Hepatocyte (in vitro differentiated cells): Measurements from ENCODE around the gene IL22. TPM values are rescaled to one million over a fixed set of nuclear protein-coding genes. Genes with fewer than 3 reads are reported as not detected.

Experiments
- DNase-seq: peaks from one replicate; pipeline ENCODE4 v3.0.0-alpha.2; 2016; ENCODE audit warnings: low spot score
- H2AFZ ChIP-seq: fragments of 200-600 bp; sonication (generic); 2 replicates; pipeline ENCODE4 v1.6.0; 2016; ENCODE audit warnings: antibody characterized with exemption, mild to moderate bottlenecking
- H3K27ac ChIP-seq: fragments of 200-600 bp; sonication (generic); 2 replicates; pipeline ENCODE4 v1.5.1; 2016; ENCODE audit warnings: mild to moderate bottlenecking
- H3K27me3 ChIP-seq: fragments of 200-600 bp; sonication (generic); 2 replicates; pipeline ENCODE4 v1.6.1; 2016
- H3K36me3 ChIP-seq: fragments of 200-600 bp; sonication (generic); replicated peaks from 2 replicates; pipeline ENCODE4 v1.5.1; 2016; ENCODE audit warnings: low read depth; ENCODE audit not compliant: insufficient read depth
- H3K4me1 ChIP-seq: fragments of 200-600 bp; sonication (generic); 2 replicates; pipeline ENCODE4 v1.5.1; 2016; ENCODE audit warnings: mild to moderate bottlenecking, moderate library complexity; ENCODE audit not compliant: insufficient read depth
- H3K4me2 ChIP-seq: fragments of 200-600 bp; sonication (generic); 2 replicates; pipeline ENCODE4 v1.6.0; 2016
- H3K4me3 ChIP-seq: fragments of 200-600 bp; sonication (generic); 2 replicates; pipeline ENCODE4 v1.5.1; 2016; ENCODE audit warnings: mild to moderate bottlenecking
- H3K79me2 ChIP-seq: fragments of 200-600 bp; sonication (generic); 2 replicates; pipeline ENCODE4 v1.6.0; 2017; ENCODE audit warnings: mild to moderate bottlenecking
- H3K9me2 ChIP-seq: fragments of 200-600 bp; sonication (generic); replicated peaks from 2 replicates; pipeline ENCODE4 v1.6.0; 2017; ENCODE audit warnings: mild to moderate bottlenecking; ENCODE audit not compliant: insufficient read depth
- H3K9me3 ChIP-seq: fragments of 200-600 bp; sonication (generic); 2 replicates; pipeline ENCODE4 v1.5.1; 2016; ENCODE audit warnings: low read depth, mild to moderate bottlenecking
- H4K20me1 ChIP-seq: fragments of 200-600 bp; sonication (generic); 2 replicates; pipeline ENCODE4 v1.6.0; 2016; ENCODE audit warnings: mild to moderate bottlenecking; ENCODE audit not compliant: insufficient read depth, poor library complexity, severe bottlenecking
- EZH2 ChIP-seq: fragments of 200-600 bp; sonication (generic); IDR thresholded peaks from 2 replicates; pipeline ENCODE4 v1.6.1; 2016; ENCODE audit warnings: antibody characterized with exemption, mild to moderate bottlenecking, borderline replicate concordance
- EZH2phosphoT487 ChIP-seq: fragments of 200-600 bp; sonication (generic); IDR thresholded peaks from one replicate; pipeline ENCODE4 v1.6.1; 2018; ENCODE audit warnings: antibody characterized with exemption, mild to moderate bottlenecking, low read depth, moderate library complexity; ENCODE audit not compliant: unreplicated experiment, severe bottlenecking
- WGBS: methylation state at CpG from one replicate; pipeline ENCODE4 v1.1.6; 2016; ENCODE audit warnings: low lambda C conversion rate; ENCODE audit errors: missing lambda C conversion rate; 5-methylcytosine and 5-hydroxymethylcytosine counted together
- polyA plus RNA-seq: library from polyadenylated mRNA; unstranded; fragments of >200 nt; fragmentation: Nextera tagmentation; extraction: Ambion mirVana; gene quantifications from 2 replicates; pipeline ENCODE4 v1.2.1, GENCODE V29; 2016
- total RNA-seq: library from RNA; depleted of rRNA; stranded (reverse); fragments of >200 nt; gene quantifications from 2 replicates; pipeline ENCODE4 v1.2.3, GENCODE V29; 2014
- TF ChIP-seq, protein P1 (sequence below): fragments of 200-600 bp; sonication (generic); IDR thresholded peaks from 2 replicates; pipeline ENCODE4 v1.5.1; 2016; ENCODE audit warnings: antibody characterized with exemption, mild to moderate bottlenecking; ENCODE audit not compliant: poor library complexity

Gene IL22
- total and polyA plus RNA-seq, 2 experiments from 2014 or later, result not detected

DNA sequence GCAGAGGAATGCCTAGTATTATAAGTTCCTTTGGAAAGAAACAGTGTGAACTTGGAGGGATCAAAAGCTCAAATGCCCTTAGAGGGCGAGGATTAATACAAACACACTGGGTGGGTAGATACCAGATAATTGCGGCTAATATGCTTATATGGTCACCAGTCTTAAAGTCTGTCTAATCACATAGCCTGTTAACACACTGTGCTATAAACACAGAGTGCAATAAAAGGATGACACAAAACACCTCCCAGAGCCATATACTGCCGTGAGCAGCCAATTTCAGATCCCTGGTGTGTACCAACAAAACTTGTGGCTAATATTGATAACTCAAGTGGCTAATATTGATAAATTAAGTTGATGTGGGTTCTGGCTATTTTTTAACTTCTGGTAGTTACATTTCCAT is 26.0 kb downstream of the IL22 start:
- TF ChIP-seq EZH2 (no peak), EZH2phosphoT487 (no peak)
- TF ChIP-seq, protein P1, sequence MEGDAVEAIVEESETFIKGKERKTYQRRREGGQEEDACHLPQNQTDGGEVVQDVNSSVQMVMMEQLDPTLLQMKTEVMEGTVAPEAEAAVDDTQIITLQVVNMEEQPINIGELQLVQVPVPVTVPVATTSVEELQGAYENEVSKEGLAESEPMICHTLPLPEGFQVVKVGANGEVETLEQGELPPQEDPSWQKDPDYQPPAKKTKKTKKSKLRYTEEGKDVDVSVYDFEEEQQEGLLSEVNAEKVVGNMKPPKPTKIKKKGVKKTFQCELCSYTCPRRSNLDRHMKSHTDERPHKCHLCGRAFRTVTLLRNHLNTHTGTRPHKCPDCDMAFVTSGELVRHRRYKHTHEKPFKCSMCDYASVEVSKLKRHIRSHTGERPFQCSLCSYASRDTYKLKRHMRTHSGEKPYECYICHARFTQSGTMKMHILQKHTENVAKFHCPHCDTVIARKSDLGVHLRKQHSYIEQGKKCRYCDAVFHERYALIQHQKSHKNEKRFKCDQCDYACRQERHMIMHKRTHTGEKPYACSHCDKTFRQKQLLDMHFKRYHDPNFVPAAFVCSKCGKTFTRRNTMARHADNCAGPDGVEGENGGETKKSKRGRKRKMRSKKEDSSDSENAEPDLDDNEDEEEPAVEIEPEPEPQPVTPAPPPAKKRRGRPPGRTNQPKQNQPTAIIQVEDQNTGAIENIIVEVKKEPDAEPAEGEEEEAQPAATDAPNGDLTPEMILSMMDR, result no peak

DNA sequence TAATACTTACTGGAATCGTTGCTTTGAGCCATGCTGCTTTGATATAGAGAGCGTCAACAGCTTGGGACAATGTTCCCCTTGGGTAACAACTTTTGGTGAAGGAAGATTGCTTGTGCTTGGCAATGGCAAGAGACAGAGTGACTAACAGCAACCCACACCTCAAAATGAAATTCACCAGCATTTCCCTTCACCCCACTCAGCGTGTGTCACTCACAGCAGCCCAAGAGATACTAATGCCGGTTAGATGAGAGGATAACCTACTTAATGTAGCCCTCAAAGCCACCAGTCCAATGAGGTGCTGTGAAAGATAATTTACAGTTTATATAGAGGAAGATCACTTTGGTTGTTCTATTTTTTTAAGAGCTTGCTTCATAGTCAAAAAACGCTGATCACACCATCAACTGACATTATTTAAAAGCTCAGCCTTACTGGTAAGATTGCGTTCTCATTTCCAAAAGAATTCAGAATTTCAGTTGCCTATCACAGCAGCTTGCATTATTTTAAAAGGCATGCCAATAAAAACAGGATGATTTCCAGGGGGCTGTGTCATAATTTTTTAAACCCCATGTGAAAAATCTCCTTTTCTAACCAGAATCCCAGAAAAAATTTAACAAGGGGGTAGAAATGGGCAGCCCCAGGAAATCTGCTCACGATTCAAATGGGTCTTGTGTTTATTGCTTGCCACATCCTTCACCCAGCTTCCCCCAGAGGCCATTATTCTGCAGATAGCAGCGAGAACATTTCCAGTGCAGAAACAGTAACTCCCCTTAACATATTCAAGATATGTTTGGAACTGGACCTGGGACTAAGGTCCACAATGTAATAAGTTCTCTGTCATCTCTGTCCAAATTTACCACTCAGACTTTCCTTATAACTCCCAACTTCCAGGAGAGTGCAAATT is 27.6 kb downstream of the IL22 start, which contains the start of gene IL26:
Gene IL26 (minus strand): TSS at position 235 of the 901 bp plus-strand sequence. CDS start 54 bp downstream, at position 181.
- H3K4me3 ChIP-seq, result no peak within 1 kb of the TSS
- TF ChIP-seq, protein P1, result no peak
- no peak for TF ChIP-seq EZH2phosphoT487
- no peak for TF ChIP-seq EZH2
- H3K4me2 ChIP-seq, result no peak within 1 kb of the TSS

More for the DNA sequence above, 26.0 kb downstream of the IL22 start:
- no peaks in the 10 kb centered on the region for H3K79me2 ChIP-seq
- no peaks in the 10 kb centered on the region for H3K9me3 ChIP-seq
- no peak for DNase-seq
- no peaks in the 10 kb centered on the region for H4K20me1 ChIP-seq
- 34% methylated on average over 3 of the region's 3 CpGs for WGBS
- H3K4me2 ChIP-seq, result no peak overlapping the region
- H3K27ac ChIP-seq, result peak overlapping the region; percentile 23
- no peaks in the 10 kb centered on the region for H3K27me3 ChIP-seq
- H3K9me2 ChIP-seq, result no peaks in the 10 kb centered on the region
- H2AFZ ChIP-seq, result no peak overlapping the region
- H3K4me1 ChIP-seq, result no peaks in the 10 kb centered on the region
- H3K4me3 ChIP-seq, result no peak overlapping the region
- H3K36me3 ChIP-seq, result no peaks in the 10 kb centered on the region

DNA sequence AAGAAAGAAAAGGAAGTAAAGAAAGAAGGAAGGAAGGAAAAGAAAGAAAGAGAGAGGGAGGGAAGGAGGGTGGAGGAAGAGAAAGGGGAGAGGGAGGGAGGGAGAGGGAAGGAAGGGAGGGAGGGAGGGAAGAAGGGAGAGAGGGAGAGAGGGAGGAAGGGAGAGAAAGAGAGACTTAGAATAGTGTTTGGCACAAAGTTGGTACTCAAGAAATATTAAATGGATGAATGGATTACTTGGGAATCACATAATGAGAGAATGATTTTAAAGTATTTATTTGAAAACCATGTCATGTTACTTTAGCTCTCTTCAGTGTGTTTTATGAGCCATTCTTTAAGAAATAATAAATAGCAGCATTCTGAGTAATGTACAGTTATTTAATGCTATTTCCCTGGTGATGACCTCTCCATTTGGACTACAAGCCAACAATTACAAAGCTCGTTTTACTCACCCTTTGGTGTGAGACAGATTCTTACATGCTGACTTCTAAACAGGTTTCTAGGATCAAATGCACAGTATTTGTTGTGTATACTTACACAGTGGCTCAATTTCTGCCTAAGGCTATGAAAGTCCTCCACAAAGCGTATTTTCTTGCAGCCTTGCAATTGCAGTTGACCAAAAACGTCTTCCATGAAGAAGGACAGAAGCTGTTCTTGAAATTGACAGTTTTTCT is 28.7 kb downstream of the IL22 start:
- no peaks in the 10 kb centered on the region for H3K9me3 ChIP-seq

More for the DNA sequence above, 27.6 kb downstream of the IL22 start, which contains the start of gene IL26:
- Histone ChIP-seq H3K36me3 (no peaks in the 10 kb centered on the region), H3K79me2 (no peaks in the 10 kb centered on the region), H3K4me1 (no peaks in the 10 kb centered on the region), H2AFZ (no peak within 1 kb of the TSS), H3K9me2 (no peaks in the 10 kb centered on the region), H4K20me1 (no peaks in the 10 kb centered on the region), H3K27ac (no peak within 1 kb of the TSS), H3K27me3 (peaks cover 6% of the 10 kb centered on the region), H3K9me3 (no peaks in the 10 kb centered on the region)
- WGBS, result 80% methylated on average over 8 of the region's 8 CpGs
- DNase-seq, result no peak

More for the DNA sequence above, 28.7 kb downstream of the IL22 start:
- Histone ChIP-seq H3K4me1 (no peaks in the 10 kb centered on the region), H4K20me1 (no peaks in the 10 kb centered on the region), H3K9me2 (no peaks in the 10 kb centered on the region), H3K36me3 (no peaks in the 10 kb centered on the region), H3K27ac (no peak overlapping the region), H3K4me2 (no peak overlapping the region), H3K4me3 (no peak overlapping the region), H3K27me3 (peaks cover 6% of the 10 kb centered on the region), H3K79me2 (no peaks in the 10 kb centered on the region), H2AFZ (no peak overlapping the region)
- TF ChIP-seq EZH2phosphoT487 (no peak), EZH2 (no peak)
- TF ChIP-seq, protein P1, result no peak
- DNase-seq, result no peak
- 81% methylated on average over 3 of the region's 3 CpGs for WGBS
